ENCODE measurements around the gene SULF2. TPM values are rescaled to one million over a fixed set of nuclear protein-coding genes. Genes with fewer than 3 reads are reported as not detected.

The SULF2 gene
- total and polyA plus RNA-seq, 9 of the 15 experiments (the other 6 are each of a cell fraction or from before 2014, with no cell fraction given), result 0.33 TPM; not detected in 8

GRCh38 chr20:47735412-47736400 is 49.6 kb downstream of the SULF2 start (continued):
- peak in 1 of 3 experiments; percentile 87; a peak in 2 of 6 replicates for TF ChIP-seq ZBTB11 (CRISPR knock-in tag; IDR thresholded peaks at IDR 0.05)
- TF ChIP-seq JUND (IDR thresholded peaks at IDR 0.05; ENCODE audit: borderline replicate concordance, low read depth, low read length), result no peak
- no peak for TF ChIP-seq JUND (tag; IDR thresholded peaks at IDR 0.05; ENCODE audit: borderline replicate concordance, low read depth, low read length)

- no peak overlapping the region for H2AFZ ChIP-seq (ENCODE audit: low read depth, low read length)
- H3K79me2 ChIP-seq (ENCODE audit: control insufficient read depth, insufficient read depth, low read length), result no peaks in the 10 kb centered on the region
- H3K4me2 ChIP-seq (ENCODE audit: insufficient read depth, low read length), result no peak overlapping the region
- ATAC-seq, result no peak
- no peak overlapping the region for H3K27ac ChIP-seq (ENCODE audit: extremely low read depth, low read depth, low read length)
- no peak overlapping the region for H3K4me3 ChIP-seq
- WGBS (ENCODE audit: insufficient coverage, low coverage, missing lambda C conversion rate), result 0% methylated on average over 2 of the region's 2 CpGs
- H3K27me3 ChIP-seq (ENCODE audit: control insufficient read depth in 2 of 2, insufficient read depth in 2 of 2, low read length in 2 of 2), result peaks cover 5 to 30% of the 10 kb centered on the region in 2 experiments; a peak in 4 of 5 replicates
- H3K9me1 ChIP-seq (ENCODE audit: control insufficient read depth, insufficient read depth, low read length), result no peaks in the 10 kb centered on the region
- H3K9ac ChIP-seq (ENCODE audit: insufficient read depth in 1 of 2, low read depth in 2 of 2, low read length in 2 of 2), result no peak overlapping the region
- H3K9me3 ChIP-seq (replicated peaks; ENCODE audit: control insufficient read depth, insufficient read depth, low read depth, low read length), result no peaks in the 10 kb centered on the region
- ChIA-PET POLR2A (interaction anchor here (0.7 kb wide), 1 partner anchor 350 kb away, joined by 3 read pairs; no protein-coding TSS in a partner anchor), CTCF (ENCODE audit: low intra/inter-chr PET ratio) (no interaction called here)
- in situ Hi-C loops (cut with MboI) (no loop called here), intact Hi-C loops (cut with micrococcal nuclease) (no loop called here)
- no peaks in the 10 kb centered on the region for H4K20me1 ChIP-seq (replicated peaks; ENCODE audit: control insufficient read depth, insufficient read depth, low read length)
- no peaks in the 10 kb centered on the region for H3K36me3 ChIP-seq (ENCODE audit: control insufficient read depth, insufficient read depth, low read length)
- DNase-seq (ENCODE audit: extremely low read depth in 1 of 4, low spot score in 3 of 4), result no peak
- FAIRE-seq, result no peak
- BruUV-seq (replicated peaks), result no TSS peak
- no peaks in the 10 kb centered on the region for H3K4me1 ChIP-seq (replicated peaks in 1 of 2; ENCODE audit: control insufficient read depth in 2 of 2, insufficient read depth in 2 of 2, low read length in 2 of 2)
- TF ChIP-seq RB1 (IDR thresholded peaks at IDR 0.05; ENCODE audit: low read depth), result no peak
- TF ChIP-seq HDAC1 (IDR thresholded peaks at IDR 0.05), result no peak
Observed at GRCh38 chr20:47734870-47735269, 50.4 kb downstream of the SULF2 start.
